Adrenal gland (tissue), 12 donors: Measurements from ENCODE around the gene TNIK. TPM values are rescaled to one million over a fixed set of nuclear protein-coding genes. Genes with fewer than 3 reads are reported as not detected.

Experiments
- DNase-seq, 7 donors: peaks; one replicate each; pipeline ENCODE4 v3.0.0-alpha.2; 2019 to 2020
- H3K27ac ChIP-seq, 5 donors: fragments of 200-600 bp; sonication (generic) in 4 of 5; 1 replicate in 3 of 5; 2 replicates in 2 of 5; pipeline versions ENCODE4 v1.5.1 to v1.8.0; 2016 to 2020; ENCODE audit warnings: mild to moderate bottlenecking in 1 of 5
- H3K27me3 ChIP-seq: fragments of 200-600 bp; 2 replicates; pipeline ENCODE4 v1.8.0; 2021
- H3K36me3 ChIP-seq, 2 donors: fragments of 200-600 bp; replicated peaks in 1 of 2; 1 replicate in 1 of 2; 2 replicates in 1 of 2; pipeline versions ENCODE4 v1.5.1 to v1.8.0; 2018 to 2022
- H3K4me1 ChIP-seq, 2 donors: fragments of 200-600 bp; replicated peaks in 1 of 2; 1 replicate in 1 of 2; 2 replicates in 1 of 2; pipeline versions ENCODE4 v1.5.1 to v1.8.0; 2018 to 2021
- H3K4me3 ChIP-seq, 4 donors: fragments of 200-600 bp; sonication (generic) in 3 of 4; one replicate each; pipeline ENCODE4 v1.5.1; 2016 to 2018
- H3K9me3 ChIP-seq, 3 donors: fragments of 200-600 bp; sonication (generic) in 1 of 3; replicated peaks in 1 of 3; 1 replicate in 2 of 3; 2 replicates in 1 of 3; pipeline versions ENCODE4 v1.5.1 to v1.8.0; 2016 to 2021
- POLR2A ChIP-seq, 2 donors: fragments of 450-650 bp; IDR thresholded peaks; one replicate each; pipeline ENCODE4 v1.6.1; 2017; ENCODE audit warnings: antibody characterized with exemption in 2 of 2, mild to moderate bottlenecking in 2 of 2, moderate library complexity in 1 of 2
- WGBS, 4 donors: extraction: QIAGEN DNeasy Blood & Tissue Kit in 2 of 4; methylation state at CpG; one replicate each; pipeline versions ENCODE4 v1.1.5 to v1.1.7; 2013 to 2017; 5-methylcytosine and 5-hydroxymethylcytosine counted together
- intact Hi-C, 2 donors: fragments of 100-400 bp; cut with DNase I; formaldehyde crosslinking; loops; one replicate each; pipeline versions ENCODE4 v1.14.1 to v1.15.0; 2022 to 2023
- polyA plus RNA-seq, 3 donors: library from polyadenylated mRNA; stranded (reverse); fragments of 200-250 nt in 2 of 3; fragments of 350-450 nt in 1 of 3; fragmentation: Illumina TruSeq in 1 of 3; extraction: RNeasy Lipid Tissue Mini Kit (QIAGEN cat#74804) in 1 of 3; gene quantifications; one replicate each; pipeline ENCODE4 v1.2.3, GENCODE V29; 2013 to 2014
- total RNA-seq, 9 donors: library from RNA; depleted of rRNA in 4 of 9; stranded (reverse); fragments of >200 nt in 4 of 9; fragments of 120-200 nt in 1 of 9; fragmentation: NEBNext Ultra II Directional in 1 of 9; extraction: Animal tissue kit (Norgen Biotek cat#: 25700) in 1 of 9; gene quantifications; one replicate each; pipeline versions ENCODE4 v1.1.0 to v1.2.4, GENCODE V29; 2013 to 2023
- TF ChIP-seq, protein P1 (sequence below), 6 experiments: fragments of 450-650 bp in 4 of 6; fragments of 200-600 bp in 2 of 6; sonication (generic) in 1 of 6; IDR thresholded peaks; 1 replicate in 5 of 6; 2 replicates in 1 of 6; pipeline versions ENCODE4 v1.5.1 to v1.8.0; 2016 to 2021; ENCODE audit warnings: antibody characterized with exemption in 6 of 6, mild to moderate bottlenecking in 2 of 6, moderate library complexity in 1 of 6
- donor health status: healthy with polysubstance abuse.
- donor health status: Bipolar disorder and iron deficiency.
- donor health status: DM: yes; HTN: yes; CAD: no.
- donor health status: DM: no; HTN: no; CAD: no.
- donor health status: DM: no; HTN: no; CAD: no.
- donor health status: DM: yes; HTN: yes; CAD: no.

Gene TNIK
- total and polyA plus RNA-seq, 12 donors: 4.9 to 33.1 (median 10.7) TPM

- no peak for DNase-seq
- no peak for TF ChIP-seq POLR2A (IDR thresholded peaks at IDR 0.05)
- H3K36me3 ChIP-seq: no peaks in the 10 kb centered on the region
- H3K4me1 ChIP-seq: no peaks in the 10 kb centered on the region
- H3K4me3 ChIP-seq: no peak overlapping the region
- 95 to 97% (median 96%) methylated on average over 3 of the region's 3 CpGs for WGBS, 4 donors
- no peaks in the 10 kb centered on the region for H3K27me3 ChIP-seq
- H3K27ac ChIP-seq: no peak overlapping the region
- no peaks in the 10 kb centered on the region for H3K9me3 ChIP-seq
- intact Hi-C loops: no loop called here
Observed at GRCh38 chr3:171335559-171335958, 124.6 kb downstream of the TNIK start.

GRCh38 chr3:171334465-171334811 lies 125.8 kb downstream of the TNIK start:
- no peak for DNase-seq
- intact Hi-C loops: no loop called here
- WGBS, 4 donors: 35 to 59% (median 43%) methylated on average over 2 of the region's 2 CpGs
- no peak overlapping the region for H3K4me3 ChIP-seq
- no peaks in the 10 kb centered on the region for H3K27me3 ChIP-seq
- H3K27ac ChIP-seq: no peak overlapping the region
- TF ChIP-seq POLR2A (IDR thresholded peaks at IDR 0.05): no peak
- TF ChIP-seq, protein P1, sequence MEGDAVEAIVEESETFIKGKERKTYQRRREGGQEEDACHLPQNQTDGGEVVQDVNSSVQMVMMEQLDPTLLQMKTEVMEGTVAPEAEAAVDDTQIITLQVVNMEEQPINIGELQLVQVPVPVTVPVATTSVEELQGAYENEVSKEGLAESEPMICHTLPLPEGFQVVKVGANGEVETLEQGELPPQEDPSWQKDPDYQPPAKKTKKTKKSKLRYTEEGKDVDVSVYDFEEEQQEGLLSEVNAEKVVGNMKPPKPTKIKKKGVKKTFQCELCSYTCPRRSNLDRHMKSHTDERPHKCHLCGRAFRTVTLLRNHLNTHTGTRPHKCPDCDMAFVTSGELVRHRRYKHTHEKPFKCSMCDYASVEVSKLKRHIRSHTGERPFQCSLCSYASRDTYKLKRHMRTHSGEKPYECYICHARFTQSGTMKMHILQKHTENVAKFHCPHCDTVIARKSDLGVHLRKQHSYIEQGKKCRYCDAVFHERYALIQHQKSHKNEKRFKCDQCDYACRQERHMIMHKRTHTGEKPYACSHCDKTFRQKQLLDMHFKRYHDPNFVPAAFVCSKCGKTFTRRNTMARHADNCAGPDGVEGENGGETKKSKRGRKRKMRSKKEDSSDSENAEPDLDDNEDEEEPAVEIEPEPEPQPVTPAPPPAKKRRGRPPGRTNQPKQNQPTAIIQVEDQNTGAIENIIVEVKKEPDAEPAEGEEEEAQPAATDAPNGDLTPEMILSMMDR (IDR thresholded peaks at IDR 0.05): no peak
- H3K9me3 ChIP-seq: no peaks in the 10 kb centered on the region
- H3K4me1 ChIP-seq: no peaks in the 10 kb centered on the region
- no peaks in the 10 kb centered on the region for H3K36me3 ChIP-seq

- TF ChIP-seq, protein P1 (IDR thresholded peaks at IDR 0.05): no peak
- TF ChIP-seq POLR2A (IDR thresholded peaks at IDR 0.05): no peak
- Histone ChIP-seq H3K36me3 (no peaks in the 10 kb centered on the region), H3K27me3 (no peaks in the 10 kb centered on the region), H3K9me3 (no peaks in the 10 kb centered on the region), H3K4me3 (no peak overlapping the region), H3K4me1 (no peaks in the 10 kb centered on the region), H3K27ac (no peak overlapping the region)
- no peak for DNase-seq
- 86 to 96% (median 95%) methylated on average over 9 of the region's 9 CpGs for WGBS, 4 donors
- intact Hi-C loops: no loop called here
Observed at GRCh38 chr3:171333784-171334464, 126.3 kb downstream of the TNIK start.

DNA sequence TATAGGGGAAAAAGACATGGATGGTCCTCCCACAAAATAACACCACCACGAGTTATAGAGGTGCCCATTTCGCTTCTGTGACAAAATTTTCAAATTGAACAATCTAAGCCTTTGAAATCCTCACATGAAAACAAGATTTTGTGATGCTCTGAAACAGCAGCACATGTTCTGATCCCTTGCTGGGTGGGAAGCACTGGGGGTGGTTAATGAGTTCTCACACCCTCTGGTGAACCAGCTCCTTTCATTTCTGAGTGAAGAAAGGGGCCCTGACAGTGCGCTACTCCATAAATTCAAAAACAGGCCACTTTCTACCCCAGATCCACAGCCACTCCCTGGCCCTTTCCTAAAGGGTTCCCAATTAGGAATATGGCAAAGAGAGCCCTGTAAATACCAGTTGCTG lies 129.3 kb downstream of the TNIK start:
- Histone ChIP-seq H3K36me3 (no peaks in the 10 kb centered on the region), H3K4me1 (peaks cover 0 to 5% of the 10 kb centered on the region in 2 donors), H3K4me3 (no peak overlapping the region), H3K27me3 (no peaks in the 10 kb centered on the region), H3K9me3 (no peaks in the 10 kb centered on the region), H3K27ac (no peak overlapping the region)
- TF ChIP-seq, protein P1 (IDR thresholded peaks at IDR 0.05): no peak
- no peak for TF ChIP-seq POLR2A (IDR thresholded peaks at IDR 0.05)
- DNase-seq: no peak
- WGBS, 4 donors: 92 to 95% (median 93%) methylated on average over 3 of the region's 3 CpGs
- intact Hi-C loops: no loop called here

GRCh38 chr3:171329746-171330145 lies 130.5 kb downstream of the TNIK start:
- Histone ChIP-seq H3K36me3 (no peaks in the 10 kb centered on the region), H3K9me3 (no peaks in the 10 kb centered on the region), H3K27me3 (no peaks in the 10 kb centered on the region), H3K27ac (no peak overlapping the region), H3K4me3 (no peak overlapping the region), H3K4me1 (peaks cover 0 to 5% of the 10 kb centered on the region in 2 donors)
- TF ChIP-seq, protein P1 (IDR thresholded peaks at IDR 0.05): no peak
- TF ChIP-seq POLR2A (IDR thresholded peaks at IDR 0.05): no peak
- 73 to 79% (median 74%) methylated on average over 4 of the region's 4 CpGs for WGBS, 4 donors
- no peak for DNase-seq
- intact Hi-C loops: no loop called here
